ENCODE data around the gene PACS2. TPM values are rescaled to one million over a fixed set of nuclear protein-coding genes. Genes with fewer than 3 reads are reported as not detected.

PACS2 gene
- total and polyA plus RNA-seq, 2 of the 8 experiments (the other 6 are each of a cell fraction or from before 2014, with no cell fraction given), result 38.0 to 62.8 TPM

DNA sequence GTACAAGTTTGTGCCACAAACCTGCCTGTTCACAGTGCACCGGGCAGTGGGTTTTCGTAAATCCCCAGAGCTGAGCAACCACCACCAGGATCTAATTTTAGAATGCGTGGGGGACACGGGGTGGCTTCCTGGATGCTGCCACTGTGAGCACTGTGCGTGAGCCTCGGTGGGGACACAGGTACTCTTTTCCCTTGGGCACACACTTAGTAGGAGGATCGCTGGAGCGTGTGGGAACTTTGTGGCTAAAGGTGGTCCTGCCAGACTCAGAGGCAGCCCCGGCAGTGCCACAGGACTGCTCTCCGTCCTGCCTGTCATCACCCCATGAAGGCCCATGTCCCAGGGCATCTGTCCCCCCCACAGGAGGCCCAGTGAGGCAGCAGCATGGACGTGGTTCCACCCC, 45.1 kb upstream of the PACS2 start (continued):
- TF ChIP-seq SAP30 (IDR thresholded peaks at IDR 0.05; ENCODE audit: insufficient read depth, insufficient replicate concordance, low read length), result no peak
- no peak for TF ChIP-seq CREB1 (IDR thresholded peaks at IDR 0.05)
- TF ChIP-seq RNF2 (IDR thresholded peaks at IDR 0.05; ENCODE audit: borderline replicate concordance, low read depth, low read length, missing control alignments, poor library complexity, severe bottlenecking), result no peak
- no peak for TF ChIP-seq EP300 (IDR thresholded peaks at IDR 0.05; ENCODE audit: borderline replicate concordance in 1 of 2, low read depth in 2 of 2, low read length in 2 of 2)
- TF ChIP-seq USF2 (IDR thresholded peaks at IDR 0.05; ENCODE audit: low read length), result no peak
- no peak for TF ChIP-seq TAF7 (optimal IDR thresholded peaks at IDR 0.05; ENCODE audit: borderline replicate concordance, low read depth, low read length)

Data from H1 (cell line).